Hematopoietic multipotent progenitor cell treated with erythropoietin and hydrocortisone succinate and interleukin-3 and kit ligand, for 6 days (in vitro differentiated cells): ENCODE results near the gene EXOC4.

Experiments used
- DNase-seq: peaks from one replicate; pipeline ENCODE4 v3.0.0-alpha.2; 2015

Gene EXOC4

DNA sequence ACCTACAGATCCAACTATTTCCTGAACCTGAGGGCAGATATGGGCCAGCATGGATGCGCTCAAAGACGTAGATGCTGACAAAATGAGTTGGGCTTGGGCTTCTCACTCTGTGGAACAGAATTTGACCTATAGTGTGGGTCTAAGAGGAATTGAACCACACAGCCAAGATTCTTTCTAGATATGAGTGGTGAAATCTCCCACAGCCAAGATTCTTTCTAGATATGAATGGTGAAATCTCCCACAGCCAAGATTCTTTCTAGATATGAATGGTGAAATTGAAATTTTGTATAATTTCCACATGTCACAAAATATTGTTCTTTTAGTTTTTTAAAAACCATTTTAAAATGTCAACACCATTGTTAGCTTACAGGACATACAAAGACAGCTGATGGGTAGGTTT lies 658.8 kb downstream of the EXOC4 start:
- no peak for DNase-seq

- DNase-seq: no peak
Measured at GRCh38 chr7:133912916-133913697, 660.2 kb downstream of the EXOC4 start.

GRCh38 chr7:133916621-133917020 lies 663.7 kb downstream of the EXOC4 start:
- no peak for DNase-seq

DNA sequence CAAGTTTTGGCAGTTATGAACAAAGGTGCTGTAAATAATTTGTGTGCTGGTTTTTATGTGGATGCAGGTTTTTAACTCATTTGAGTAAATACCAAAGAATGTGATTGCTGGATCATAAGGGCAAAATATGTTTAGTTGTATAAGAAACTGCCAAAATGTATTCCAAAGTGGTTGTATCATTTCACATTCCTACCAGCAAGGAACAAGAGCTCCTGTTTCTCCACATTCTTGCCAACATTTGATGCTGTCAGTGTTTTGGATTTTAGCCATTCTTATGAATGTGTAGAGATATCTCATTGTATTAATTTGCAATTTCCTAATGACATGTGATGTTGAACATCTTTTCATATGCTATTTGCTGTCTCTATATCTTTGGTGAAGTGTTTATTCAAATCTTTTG lies 666.9 kb downstream of the EXOC4 start:
- no peak for DNase-seq

- no peak for DNase-seq
Measured at GRCh38 chr7:133921635-133922182, 668.8 kb downstream of the EXOC4 start.

DNA sequence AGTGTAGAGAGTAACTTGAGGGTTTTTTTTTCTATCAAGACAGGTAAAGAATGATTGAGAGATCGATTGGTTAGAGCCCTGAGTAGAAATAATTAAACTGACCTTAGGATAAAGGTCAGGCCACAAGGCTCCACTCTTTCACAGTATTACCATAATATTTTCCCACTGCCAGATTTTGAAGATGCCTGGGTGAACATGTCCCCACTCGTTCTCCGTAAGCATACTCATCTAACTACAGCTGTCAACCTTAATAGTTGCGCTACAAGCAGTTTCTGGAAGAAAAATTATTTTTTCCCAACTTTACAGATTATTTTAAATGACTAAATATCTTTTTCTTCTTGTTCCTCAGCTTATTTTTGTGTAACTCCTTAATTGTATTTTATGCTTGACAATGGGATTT lies 671.1 kb downstream of the EXOC4 start:
- DNase-seq: no peak

DNA sequence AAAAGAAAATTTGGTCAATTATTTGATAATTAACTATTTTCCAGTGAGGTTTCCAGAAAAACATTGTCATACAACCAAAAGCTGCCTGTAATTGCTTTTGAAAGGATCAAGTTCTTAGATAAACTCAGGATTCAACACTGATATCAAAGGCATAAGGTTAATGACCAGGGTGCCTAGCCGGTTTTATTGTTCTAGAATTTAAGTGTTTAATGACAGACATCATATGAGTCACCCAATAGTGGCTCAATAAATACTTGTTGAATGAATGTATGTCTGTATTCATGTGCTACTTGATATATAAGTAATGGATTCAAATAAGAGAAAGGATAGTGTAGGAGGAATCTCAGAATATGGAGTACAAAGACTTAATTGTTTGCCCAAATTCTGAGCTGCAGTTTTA lies 678.2 kb downstream of the EXOC4 start:
- no peak for DNase-seq

DNA sequence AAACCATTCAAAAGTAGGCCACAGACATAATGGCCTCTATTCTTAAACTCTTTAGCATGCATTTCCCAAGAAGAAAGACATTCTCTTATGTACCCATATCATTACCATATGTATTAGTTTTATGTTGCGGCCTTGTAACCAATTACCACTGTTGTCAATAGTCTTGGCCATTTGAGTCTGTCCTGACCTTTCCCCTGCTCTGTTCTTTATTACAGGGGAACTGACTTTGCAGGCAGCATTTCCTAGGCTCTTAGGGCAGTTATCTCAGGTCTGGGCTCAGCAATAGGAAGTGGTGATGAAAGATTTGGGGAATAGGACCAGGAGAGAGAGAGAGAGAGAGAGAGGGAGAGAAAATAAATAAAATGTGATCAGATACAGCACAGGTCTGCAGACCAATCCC lies 679.7 kb downstream of the EXOC4 start:
- DNase-seq: no peak

- no peak for DNase-seq
Measured at GRCh38 chr7:133934262-133934976, 681.5 kb downstream of the EXOC4 start.

GRCh38 chr7:133934977-133935330 lies 682.1 kb downstream of the EXOC4 start:
- no peak for DNase-seq

DNA sequence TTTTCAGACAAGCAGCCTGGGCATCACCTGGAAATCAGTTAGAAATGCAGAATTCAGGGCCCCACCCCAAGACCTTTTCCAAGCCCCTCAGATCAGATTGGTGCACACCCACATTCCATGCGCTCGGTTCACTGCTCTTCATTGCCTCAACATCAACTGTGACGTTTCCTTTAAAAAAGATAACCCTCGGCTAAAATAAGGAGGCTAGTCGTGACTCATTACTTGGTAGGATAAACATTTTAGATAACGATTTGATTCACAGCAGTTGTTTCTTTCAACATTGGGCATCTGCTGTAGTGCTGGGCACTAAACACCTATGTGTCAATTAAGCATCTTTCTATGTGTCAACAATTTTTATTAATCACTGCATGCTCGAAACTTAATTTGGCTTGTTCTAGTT lies 683.2 kb downstream of the EXOC4 start:
- DNase-seq: no peak

- DNase-seq: no peak
Measured at GRCh38 chr7:133937786-133938185, 684.9 kb downstream of the EXOC4 start.

- DNase-seq: no peak
Measured at GRCh38 chr7:133940368-133940767, 687.5 kb downstream of the EXOC4 start.

DNA sequence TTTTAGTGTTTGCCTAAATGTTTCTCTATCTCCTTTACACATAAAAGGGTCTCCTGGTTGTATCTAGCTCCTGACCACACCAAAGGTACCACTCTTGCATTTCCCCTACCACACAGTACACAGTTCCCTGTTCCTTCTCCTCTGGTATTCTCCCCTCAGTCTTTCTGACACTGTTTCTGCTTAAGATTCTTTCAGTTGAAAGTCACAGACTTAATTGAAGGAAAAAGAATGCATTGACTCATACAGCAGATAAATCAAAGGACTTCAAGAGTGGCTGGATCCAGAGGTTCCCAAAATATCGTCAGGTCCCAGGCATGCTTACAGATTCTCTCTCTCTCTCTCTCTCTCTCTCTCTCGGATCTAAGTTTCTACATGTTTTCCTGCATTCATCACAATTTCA lies 688.6 kb downstream of the EXOC4 start:
- no peak for DNase-seq

- no peak for DNase-seq
Measured at GRCh38 chr7:133945497-133945896, 692.6 kb downstream of the EXOC4 start.

DNA sequence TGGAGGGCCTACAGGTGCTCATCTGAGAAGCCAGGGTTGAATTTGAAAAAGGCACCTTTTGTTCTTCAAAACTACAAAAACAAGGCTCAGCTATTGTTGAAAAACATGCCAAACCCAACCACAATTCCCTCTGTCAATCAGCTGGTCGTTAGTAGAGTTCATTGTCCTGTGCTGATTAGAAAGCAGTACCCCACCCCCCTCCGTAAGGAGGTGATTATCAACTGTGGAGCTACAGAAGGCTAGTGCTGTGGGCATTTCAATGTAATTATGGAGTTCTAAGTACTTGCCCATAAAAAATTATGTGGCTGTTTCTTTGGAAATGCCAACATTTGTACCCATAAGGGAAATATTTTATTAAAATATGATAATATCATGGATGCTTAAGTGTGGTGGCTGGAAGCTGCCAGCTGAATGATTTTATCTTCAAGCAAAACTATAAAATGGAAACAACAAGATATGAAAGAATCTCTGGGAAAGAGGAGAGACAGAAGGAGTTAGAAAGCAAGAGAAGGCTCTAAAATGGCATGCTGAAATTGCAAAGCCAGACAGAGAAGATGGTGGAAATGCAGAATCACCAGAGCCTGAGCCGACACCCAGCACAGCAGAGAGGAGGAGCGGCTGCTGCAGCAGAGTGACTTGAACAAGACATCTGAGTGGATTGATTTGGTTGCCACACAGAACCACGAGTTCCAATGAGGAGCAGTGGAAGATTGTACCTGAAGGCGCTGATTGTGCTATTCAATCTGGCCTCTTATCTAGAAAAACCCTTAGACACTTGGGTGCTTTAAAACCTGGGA lies 694.8 kb downstream of the EXOC4 start:
- DNase-seq: peak; percentile 70

DNA sequence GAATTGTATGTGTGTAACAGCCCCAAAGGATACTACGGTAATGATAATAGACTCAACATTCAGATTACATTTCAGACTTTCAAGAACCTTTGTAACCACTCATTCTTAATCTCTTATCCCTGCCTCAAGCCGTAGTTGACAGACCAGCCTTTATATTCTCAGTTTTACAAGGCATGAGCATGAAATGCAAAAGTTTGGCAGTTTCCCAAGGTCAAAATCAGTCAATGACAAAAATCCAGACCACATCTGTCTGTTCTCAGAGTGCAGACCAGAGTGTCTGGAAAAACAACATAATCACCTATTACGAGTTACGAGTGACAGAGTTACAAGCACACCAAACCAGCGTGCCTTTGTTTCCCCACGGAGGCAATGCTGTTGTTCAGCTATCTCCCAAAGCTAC lies 695.7 kb downstream of the EXOC4 start:
- DNase-seq: no peak

- no peak for DNase-seq
Measured at GRCh38 chr7:133950855-133951254, 698.0 kb downstream of the EXOC4 start.

DNA sequence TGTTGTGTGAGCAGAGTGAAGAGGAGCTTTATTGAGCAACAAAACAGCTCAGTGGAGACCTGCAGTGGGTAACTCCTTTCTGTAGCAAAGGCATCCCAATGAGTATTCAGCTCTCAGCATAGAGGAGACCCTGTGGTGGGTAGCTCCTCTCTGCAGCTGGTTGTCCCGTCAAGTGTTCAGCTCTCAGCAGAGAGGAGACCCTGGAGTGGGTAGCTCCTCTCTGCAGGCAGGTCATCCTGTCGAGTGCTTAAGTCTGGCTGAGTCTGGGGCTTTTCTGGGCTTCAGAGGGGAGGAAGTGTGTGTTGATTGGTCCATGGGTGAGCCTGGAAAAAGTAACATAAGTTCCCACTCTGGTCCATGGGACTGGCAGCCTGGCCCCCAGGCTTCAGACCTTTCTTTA lies 702.3 kb downstream of the EXOC4 start:
- no peak for DNase-seq

DNA sequence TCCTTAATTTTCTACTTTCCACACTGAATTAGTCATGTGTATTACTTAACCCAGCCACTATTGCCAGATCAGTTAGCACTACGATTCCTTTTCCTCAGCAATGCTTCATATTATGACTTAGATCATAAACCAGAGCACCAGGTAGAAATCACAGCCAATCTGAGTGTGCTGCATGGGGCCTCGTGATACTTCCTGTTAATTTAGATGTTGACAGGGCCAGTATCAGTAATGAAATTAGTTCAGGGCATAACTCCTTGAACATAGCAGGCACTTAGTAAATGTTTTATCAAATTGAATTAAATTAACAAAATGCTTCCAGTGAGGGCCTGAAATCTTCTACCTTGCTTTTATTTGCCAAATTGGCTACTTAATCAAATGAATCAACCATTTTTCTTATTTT lies 705.0 kb downstream of the EXOC4 start:
- no peak for DNase-seq

GRCh38 chr7:133958822-133959221 lies 705.9 kb downstream of the EXOC4 start:
- peak; percentile 21 for DNase-seq

DNA sequence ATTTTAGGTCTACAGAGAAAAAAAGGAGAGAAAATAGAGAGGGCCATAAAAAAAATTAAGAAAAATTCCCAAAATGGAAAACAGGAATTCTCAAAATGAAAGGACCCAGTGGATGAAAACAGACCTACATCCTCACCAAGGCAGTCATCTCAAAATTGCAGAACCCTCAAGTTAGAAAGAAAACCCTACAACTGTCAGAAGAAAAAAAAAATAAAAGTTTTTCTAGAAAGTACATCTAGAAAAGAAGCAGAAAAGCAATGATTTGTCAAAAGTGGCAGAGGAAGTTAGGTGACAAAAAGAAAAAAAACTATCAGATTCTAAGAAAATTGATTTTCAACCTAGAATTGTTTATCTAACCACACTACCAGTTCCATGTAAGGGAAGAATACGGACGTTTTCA lies 706.6 kb downstream of the EXOC4 start:
- DNase-seq: no peak

GRCh38 chr7:133961724-133962123 lies 708.8 kb downstream of the EXOC4 start:
- no peak for DNase-seq

- no peak for DNase-seq
Measured at GRCh38 chr7:133962646-133963045, 709.8 kb downstream of the EXOC4 start.
